AG08395 (cell line): Measurements from ENCODE around the gene JMJD4.

Source experiments
- DNase-seq: peaks from one replicate; pipeline ENCODE4 v3.0.0; 2012; ENCODE audit warnings: mixed read lengths, low spot score

The JMJD4 gene

DNA sequence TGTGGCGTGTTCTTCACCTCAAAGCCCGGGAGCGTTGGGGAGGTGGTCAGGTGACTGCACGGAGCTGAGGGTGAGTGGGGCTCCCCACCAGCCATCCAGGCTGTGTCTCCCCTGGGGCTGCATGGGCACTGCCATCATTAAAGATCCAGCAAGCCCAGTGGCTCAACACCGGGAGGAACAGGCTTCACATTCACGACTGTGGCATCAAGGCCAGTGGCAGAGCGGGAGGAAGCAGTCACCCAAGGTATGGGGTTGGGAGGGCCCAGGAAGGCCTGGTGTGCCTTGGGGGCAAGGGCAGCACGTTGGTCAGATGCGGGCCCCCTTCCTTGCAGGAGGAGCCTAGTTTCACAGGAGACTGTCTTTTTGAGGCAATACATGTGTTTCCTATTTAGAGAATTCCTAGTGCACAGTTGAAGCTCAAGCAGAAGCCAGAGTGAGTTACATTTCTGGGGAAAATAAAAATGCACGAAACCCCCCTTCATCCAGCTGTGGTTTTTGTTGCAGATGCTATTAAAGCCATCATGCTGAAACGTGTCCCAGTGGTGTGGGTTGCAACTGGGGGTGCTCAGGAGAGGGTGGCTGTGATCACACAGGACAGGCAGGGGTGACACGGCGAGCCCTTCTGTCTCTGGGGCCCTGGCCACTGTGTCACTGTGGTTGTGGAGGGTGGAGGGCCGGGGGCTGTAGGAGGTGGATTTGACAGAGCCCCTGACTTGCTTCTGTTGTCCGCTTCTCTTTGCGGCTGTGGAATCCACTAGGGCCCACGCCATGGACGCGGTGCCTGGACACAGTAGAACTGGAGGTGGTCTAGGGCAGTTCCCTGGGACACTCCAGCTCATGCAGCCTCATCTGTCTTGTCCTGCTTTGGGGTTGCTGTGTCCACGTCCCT is 34.2 kb upstream of the JMJD4 start:
- no peak for DNase-seq

- no peak for DNase-seq
These were observed 33.5 kb upstream of the JMJD4 start for GRCh38 chr1:227768640-227769039.

- DNase-seq = no peak
These were observed 33.0 kb upstream of the JMJD4 start for GRCh38 chr1:227768125-227768439.

- no peak for DNase-seq
These were observed 32.5 kb upstream of the JMJD4 start for GRCh38 chr1:227767401-227768124.

GRCh38 chr1:227766653-227767277 is 31.7 kb upstream of the JMJD4 start:
- DNase-seq = no peak

GRCh38 chr1:227766015-227766634 is 31.0 kb upstream of the JMJD4 start:
- no peak for DNase-seq

DNA sequence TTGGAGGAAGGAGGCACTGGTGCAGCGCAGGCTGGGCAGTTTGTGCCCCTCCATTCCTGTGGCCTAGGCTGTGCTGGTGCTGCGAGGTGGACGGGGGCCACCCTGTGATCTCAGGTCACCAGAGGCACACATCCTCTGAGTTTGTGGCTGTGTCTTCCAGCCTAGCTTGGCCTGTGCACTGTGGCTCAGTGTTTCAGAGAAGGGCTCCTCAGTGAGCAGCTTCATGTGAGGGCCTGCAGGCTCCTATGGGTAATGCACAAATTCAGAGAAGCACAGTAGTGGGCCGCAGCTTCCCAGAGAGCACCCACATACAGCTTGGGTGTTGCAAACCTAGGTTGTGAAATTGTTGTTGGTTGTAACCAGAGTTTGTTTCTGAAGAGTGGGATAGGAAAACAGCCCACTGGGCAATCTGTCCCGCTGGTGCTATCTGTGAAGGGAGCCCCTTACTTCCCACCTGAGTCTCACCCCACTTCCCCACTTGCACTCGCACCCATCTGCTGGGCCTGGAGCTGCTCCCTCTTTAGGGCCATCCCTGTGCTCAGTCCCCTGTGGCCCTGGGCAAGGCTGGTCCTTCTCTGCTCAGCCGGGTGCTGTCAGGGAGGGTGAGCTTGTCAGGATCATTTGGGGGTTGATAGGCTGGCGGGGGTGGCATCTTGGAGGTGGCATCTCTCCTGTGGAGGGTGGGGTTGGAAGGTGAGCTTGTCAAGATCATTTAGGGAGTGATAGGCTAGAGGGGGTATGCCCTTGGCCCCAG is 30.3 kb upstream of the JMJD4 start:
- DNase-seq = no peak

- peak; percentile 52 for DNase-seq
These were observed 28.9 kb upstream of the JMJD4 start for GRCh38 chr1:227764019-227764391.

- DNase-seq = no peak
These were observed 28.3 kb upstream of the JMJD4 start for GRCh38 chr1:227763246-227764018.

GRCh38 chr1:227762231-227762911 is 27.3 kb upstream of the JMJD4 start:
- peak; percentile 95 for DNase-seq

DNA sequence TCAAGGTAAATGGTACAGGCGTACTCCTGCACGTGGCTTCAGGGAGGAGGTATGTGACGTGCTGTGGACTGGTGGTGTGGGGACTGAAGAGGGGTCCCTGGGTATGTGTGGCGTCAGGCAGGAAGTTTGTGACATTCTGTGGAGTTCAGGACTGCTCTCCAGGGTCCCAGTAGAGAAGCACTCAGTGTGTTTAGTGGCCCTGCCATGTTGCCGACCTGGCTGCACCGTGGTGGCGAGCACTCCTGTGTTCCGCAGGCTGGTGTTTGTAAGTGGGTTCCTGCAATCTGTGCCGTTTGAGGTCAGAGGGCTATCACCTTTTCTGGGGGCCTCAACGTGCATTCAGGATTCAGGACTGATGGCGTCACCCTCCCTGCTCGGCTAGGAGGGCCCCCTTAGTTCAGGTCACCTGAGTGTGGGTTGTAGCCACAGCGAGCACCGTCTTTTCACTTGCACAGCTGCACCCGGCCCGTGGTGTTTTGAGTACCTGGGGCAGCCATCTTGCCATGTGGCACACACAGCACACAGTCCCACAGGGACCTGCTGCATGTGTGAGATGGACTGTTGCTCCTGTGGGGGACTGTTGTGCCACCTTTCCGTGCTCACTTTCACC is 26.6 kb upstream of the JMJD4 start:
- DNase-seq = no peak

GRCh38 chr1:227760377-227760776 is 25.3 kb upstream of the JMJD4 start:
- no peak for DNase-seq

DNA sequence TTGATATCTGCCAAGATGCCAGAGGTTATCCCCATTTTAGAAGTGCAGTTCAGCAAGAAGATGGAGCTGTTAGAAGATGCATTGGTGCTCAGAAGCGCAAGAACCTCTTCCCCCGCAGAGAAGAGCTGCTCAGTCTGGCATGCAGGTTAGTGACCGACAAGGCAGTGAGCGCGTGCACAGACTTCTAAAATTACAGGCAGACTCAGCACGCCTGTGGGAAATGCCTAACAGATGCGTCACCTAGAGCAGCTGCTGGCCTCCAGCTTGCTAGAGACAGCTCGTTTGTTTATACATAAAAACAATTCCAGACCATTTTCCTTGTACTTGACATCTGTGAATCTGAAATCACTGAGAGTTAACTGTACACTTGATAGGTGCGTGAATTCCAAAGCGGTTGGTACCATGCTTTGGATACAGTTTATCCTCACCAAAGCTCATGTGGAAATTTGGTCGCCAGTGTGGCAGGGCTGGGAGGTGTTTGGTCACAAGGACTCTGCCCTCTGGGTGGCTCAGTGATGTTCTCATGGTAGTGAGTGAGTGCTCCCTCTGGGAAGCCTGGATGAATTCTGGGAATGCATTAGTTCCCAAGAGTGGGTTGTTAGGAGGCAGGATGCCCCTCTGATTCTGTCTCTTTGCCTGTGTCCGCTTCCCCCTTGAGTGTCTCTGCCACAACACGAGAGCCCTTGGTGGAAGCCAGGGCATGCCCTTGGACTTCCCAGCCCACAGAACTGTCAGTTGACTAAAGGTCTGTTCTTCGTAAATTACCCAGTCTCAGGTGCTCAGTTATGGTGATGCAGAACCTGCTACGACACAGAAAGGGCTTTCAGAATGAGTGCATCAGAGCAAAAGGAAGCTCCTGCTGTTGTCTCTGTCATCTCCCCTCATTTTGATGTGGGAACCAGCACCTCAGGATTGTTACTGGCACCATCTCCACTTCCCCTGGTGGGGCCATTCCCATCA is 24.5 kb upstream of the JMJD4 start:
- DNase-seq = peak; percentile 97

DNA sequence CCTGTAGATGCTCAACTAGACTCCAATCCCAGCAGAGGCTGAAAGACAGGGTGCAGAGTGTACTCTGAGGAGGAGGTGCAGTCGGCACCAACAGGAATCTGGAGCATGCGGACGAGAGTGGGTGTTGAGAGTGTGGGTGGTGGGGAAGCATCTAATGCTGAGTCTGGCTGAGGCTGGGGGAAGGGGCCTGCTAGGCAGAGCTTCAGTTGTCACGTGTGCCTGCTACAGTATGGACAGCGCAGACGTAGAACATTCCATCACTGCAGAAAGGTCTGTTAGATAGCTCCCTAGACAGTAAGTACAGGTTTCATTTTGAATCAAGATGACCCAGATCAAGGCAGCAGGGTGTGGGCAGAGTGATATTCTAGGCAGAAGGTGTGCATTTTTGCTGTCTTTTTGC is 23.3 kb upstream of the JMJD4 start:
- no peak for DNase-seq

DNA sequence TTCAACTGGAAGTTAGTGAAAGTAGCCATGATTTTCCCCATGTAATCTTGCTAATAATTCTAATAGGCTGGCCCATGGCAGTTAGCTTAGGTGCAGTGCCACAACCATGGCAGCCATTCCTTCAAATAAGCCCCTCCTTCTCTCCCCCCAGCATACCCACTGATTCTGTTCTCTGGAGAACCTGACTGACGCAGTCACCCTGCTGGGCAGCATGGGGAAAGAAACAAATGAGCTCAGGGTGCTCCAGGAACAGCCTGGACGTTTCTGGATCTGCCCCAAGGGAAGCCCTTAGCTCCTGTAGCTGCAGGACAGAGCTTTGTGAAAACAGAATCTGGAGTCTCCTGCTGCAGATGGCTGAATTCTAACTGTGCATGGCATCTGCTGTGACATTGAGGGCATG is 22.7 kb upstream of the JMJD4 start:
- no peak for DNase-seq

- DNase-seq = no peak
These were observed 21.3 kb upstream of the JMJD4 start for GRCh38 chr1:227756172-227756959.

- no peak for DNase-seq
These were observed 19.9 kb upstream of the JMJD4 start for GRCh38 chr1:227754958-227755357.
